Breast epithelium (tissue), 4 donors: Measurements from ENCODE around the gene MPZL2. TPM values are rescaled to one million over a fixed set of nuclear protein-coding genes. Genes with fewer than 3 reads are reported as not detected.

Source experiments
- DNase-seq, 2 donors: peaks; one replicate each; pipeline ENCODE4 v3.0.0-alpha.2; 2019; ENCODE audit warnings: low spot score in 2 of 2
- H3K27ac ChIP-seq, 2 donors: fragments of 200-600 bp; sonication (generic) in 1 of 2; one replicate each; pipeline ENCODE4 v1.5.1; 2016 to 2019; ENCODE audit warnings: mild to moderate bottlenecking in 1 of 2
- H3K27me3 ChIP-seq, 2 donors: fragments of 200-600 bp; sonication (generic) in 1 of 2; one replicate each; pipeline versions ENCODE4 v1.5.1 to v1.6.0; 2017 to 2019; ENCODE audit warnings: control low read depth in 1 of 2, mild to moderate bottlenecking in 1 of 2
- H3K36me3 ChIP-seq: fragments of 200-600 bp; one replicate; pipeline ENCODE4 v1.5.1; 2019
- H3K4me1 ChIP-seq, 2 donors: fragments of 200-600 bp; sonication (generic); one replicate each; pipeline ENCODE4 v1.5.1; 2016 to 2019; ENCODE audit warnings: control low read depth in 1 of 2
- H3K4me3 ChIP-seq, 3 donors: fragments of 200-600 bp; sonication (generic); 1 replicate in 2 of 3; 2 replicates in 1 of 3; pipeline ENCODE4 v1.5.1; 2016 to 2019; ENCODE audit warnings: mild to moderate bottlenecking in 3 of 3, moderate library complexity in 2 of 3
- H3K9me3 ChIP-seq, 2 donors: fragments of 200-600 bp; sonication (generic) in 1 of 2; one replicate each; pipeline ENCODE4 v1.5.1; 2016 to 2019; ENCODE audit warnings: control low read depth in 1 of 2
- CTCF ChIP-seq, 3 donors: fragments of 450-650 bp; IDR thresholded peaks; one replicate each; pipeline ENCODE4 v1.5.1; 2016 to 2017; ENCODE audit warnings: antibody characterized with exemption in 3 of 3, mild to moderate bottlenecking in 3 of 3, moderate library complexity in 3 of 3
- POLR2A ChIP-seq: fragments of 450-650 bp; IDR thresholded peaks from one replicate; pipeline ENCODE4 v1.6.1; 2016; ENCODE audit warnings: antibody characterized with exemption, mild to moderate bottlenecking, moderate library complexity
- POLR2AphosphoS5 ChIP-seq, 3 donors: sonication (generic); formaldehyde crosslinking; IDR thresholded peaks; one replicate each; pipeline ENCODE4 v1.6.1; 2017; ENCODE audit warnings: antibody characterized with exemption in 3 of 3
- intact Hi-C: fragments of 100-400 bp; cut with DNase I; formaldehyde crosslinking; loops from one replicate; pipeline ENCODE4 v1.15.1; 2023; ENCODE audit warnings: low total_unique reads
- total RNA-seq, 3 donors: library from RNA; depleted of rRNA; stranded (reverse); fragments of >200 nt; gene quantifications; one replicate each; pipeline ENCODE4 v1.1.0, GENCODE V29; 2016

The MPZL2 gene
- total RNA-seq, 3 donors from 2014 or later, result 4.6 to 73.1 (median 70.7) TPM

- Histone ChIP-seq H3K4me1 (peaks cover 0 to 2% of the 10 kb centered on the region in 2 donors), H3K36me3 (no peaks in the 10 kb centered on the region), H3K4me3 (no peak overlapping the region), H3K9me3 (no peaks in the 10 kb centered on the region), H3K27ac (peak overlapping the region in 1 of 2 donors; percentile 3), H3K27me3 (no peaks in the 10 kb centered on the region)
- intact Hi-C loops, result no loop called here
- TF ChIP-seq POLR2AphosphoS5 (IDR thresholded peaks at IDR 0.05), result no peak
- TF ChIP-seq CTCF (IDR thresholded peaks at IDR 0.05), result no peak
- TF ChIP-seq POLR2A, result no peak
- no peak for DNase-seq
Measured at GRCh38 chr11:118243993-118244762, 19.9 kb downstream of the MPZL2 start.

GRCh38 chr11:118243161-118243560 is 20.9 kb downstream of the MPZL2 start:
- H3K27me3 ChIP-seq, result no peaks in the 10 kb centered on the region
- H3K36me3 ChIP-seq, result no peaks in the 10 kb centered on the region
- peaks cover 0 to 4% of the 10 kb centered on the region in 2 donors for H3K4me1 ChIP-seq
- TF ChIP-seq CTCF (IDR thresholded peaks at IDR 0.05), result no peak
- no peak for TF ChIP-seq POLR2AphosphoS5 (IDR thresholded peaks at IDR 0.05)
- TF ChIP-seq POLR2A, result no peak
- H3K9me3 ChIP-seq, result no peaks in the 10 kb centered on the region
- intact Hi-C loops, result no loop called here
- H3K27ac ChIP-seq, result peak overlapping the region; percentile 92 to 95
- DNase-seq, result no peak
- H3K4me3 ChIP-seq, result no peak overlapping the region

GRCh38 chr11:118241764-118242098 is 22.4 kb downstream of the MPZL2 start:
- peak overlapping the region in 1 of 3 donors; percentile 20 for H3K4me3 ChIP-seq
- H3K27ac ChIP-seq, result peak overlapping the region; percentile 92 to 95
- TF ChIP-seq CTCF (IDR thresholded peaks at IDR 0.05) (no peak), POLR2AphosphoS5 (IDR thresholded peaks at IDR 0.05) (no peak), POLR2A (no peak)
- peaks cover 0 to 4% of the 10 kb centered on the region in 2 donors for H3K4me1 ChIP-seq
- no peaks in the 10 kb centered on the region for H3K9me3 ChIP-seq
- intact Hi-C loops, result no loop called here
- no peaks in the 10 kb centered on the region for H3K36me3 ChIP-seq
- no peak for DNase-seq
- no peaks in the 10 kb centered on the region for H3K27me3 ChIP-seq

GRCh38 chr11:118240999-118241763 is 22.9 kb downstream of the MPZL2 start:
- Histone ChIP-seq H3K4me1 (peaks cover 0 to 4% of the 10 kb centered on the region in 2 donors), H3K4me3 (peak overlapping the region in 1 of 3 donors; percentile 20), H3K27me3 (no peaks in the 10 kb centered on the region), H3K27ac (peak overlapping the region; percentile 92 to 95), H3K36me3 (no peaks in the 10 kb centered on the region), H3K9me3 (no peaks in the 10 kb centered on the region)
- peak in 1 of 2 donors; percentile 79 for DNase-seq
- TF ChIP-seq POLR2AphosphoS5 (IDR thresholded peaks at IDR 0.05) (peak in 2 of 3 donors; percentile 46 to 86), CTCF (IDR thresholded peaks at IDR 0.05) (no peak)
- intact Hi-C loops, result no loop called here
